ENCODE data around the gene ZKSCAN1. TPM values are rescaled to one million over a fixed set of nuclear protein-coding genes. Genes with fewer than 3 reads are reported as not detected.

ZKSCAN1 gene
- total RNA-seq, 1 experiment from 2014 or later, result 29.8 TPM

DNA sequence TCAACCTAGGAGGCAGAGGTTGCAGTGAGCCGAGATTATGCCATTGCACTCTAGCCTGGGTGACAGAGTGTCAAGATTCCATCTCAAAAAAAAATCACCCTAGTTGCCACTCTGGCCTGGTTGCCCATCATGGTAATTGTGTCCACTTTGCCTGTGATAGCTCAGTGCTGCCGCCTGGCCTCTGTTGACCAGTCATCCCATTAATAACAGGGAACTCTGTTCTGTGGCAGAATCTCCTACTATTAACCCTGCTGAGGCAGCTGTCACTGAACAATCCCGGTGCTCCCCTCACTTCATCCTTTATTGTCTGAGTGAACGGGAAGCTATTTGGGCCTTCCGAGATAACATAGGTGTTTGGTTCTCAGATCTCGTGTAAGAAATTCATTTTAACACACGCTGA is 51.6 kb downstream of the ZKSCAN1 start:
- Histone ChIP-seq H4K20me1 (ENCODE audit: control insufficient read depth, insufficient read depth, insufficient read length) (no peaks in the 10 kb centered on the region), H3K56ac (ENCODE audit: insufficient read length, low read depth, low read length) (no peak overlapping the region), H4K5ac (ENCODE audit: insufficient read length, low read depth, low read length) (no peak overlapping the region), H4K8ac (replicated peaks; ENCODE audit: insufficient read length, low read depth, low read length) (no peak overlapping the region), H4K91ac (ENCODE audit: insufficient read length, low read depth, low read length) (no peak overlapping the region), H2AFZ (ENCODE audit: low read length) (no peak overlapping the region), H3K27me3 (ENCODE audit: insufficient read depth, low read length) (no peaks in the 10 kb centered on the region), H3K23ac (ENCODE audit: insufficient read length, low read depth, low read length) (no peak overlapping the region), H2BK15ac (ENCODE audit: low read depth, low read length) (no peak overlapping the region), H3K4ac (ENCODE audit: low read depth, low read length) (no peak overlapping the region), H3K27ac (ENCODE audit: insufficient read length, low read depth, low read length) (no peak overlapping the region), H3K18ac (ENCODE audit: insufficient read length, low read depth, low read length) (no peak overlapping the region), H3K4me2 (ENCODE audit: insufficient read depth, insufficient read length, low read length) (no peak overlapping the region), H2BK120ac (ENCODE audit: low read depth, low read length, poor library complexity, severe bottlenecking) (no peak overlapping the region), H2BK20ac (ENCODE audit: low read depth, low read length, poor library complexity, severe bottlenecking) (no peak overlapping the region), H3K4me1 (ENCODE audit: insufficient read depth, low read length) (no peaks in the 10 kb centered on the region), H3K79me1 (ENCODE audit: insufficient read depth, low read depth, low read length, poor library complexity, severe bottlenecking) (no peaks in the 10 kb centered on the region), H2BK5ac (ENCODE audit: insufficient read length, low read length) (no peak overlapping the region), H2BK12ac (ENCODE audit: insufficient read length, low read depth, low read length) (no peak overlapping the region), H3K23me2 (ENCODE audit: insufficient read length, low read depth, low read length, poor library complexity, severe bottlenecking) (no peaks in the 10 kb centered on the region), H3K9ac (ENCODE audit: extremely low read depth, insufficient read length, low read length) (no peak overlapping the region), H3K79me2 (ENCODE audit: insufficient read depth, low read length) (no peaks in the 10 kb centered on the region; the same call in 1 of the 2 replicates), H2AK5ac (ENCODE audit: insufficient read length, low read length) (no peak overlapping the region), H3T11ph (ENCODE audit: low read length) (no peak overlapping the region), H3K14ac (ENCODE audit: insufficient read depth, low read length) (no peak overlapping the region), H3K9me3 (ENCODE audit: control insufficient read depth, low read depth, low read length) (peaks cover 24% of the 10 kb centered on the region)
- H3K27me3 Mint-ChIP-seq (ENCODE audit: low read depth), result peaks cover 5% of the 10 kb centered on the region; the same call in 1 of the 2 replicates
- DNase-seq, result peak; percentile 36
- peaks cover 52 to 87% (median 68%) of the 10 kb centered on the region in 3 experiments for H3K36me3 Mint-ChIP-seq (ENCODE audit: insufficient read depth in 1 of 3, low read depth in 3 of 3)
- no peak overlapping the region; a peak in 1 of 7 replicates for H3K27ac Mint-ChIP-seq
- H3K4me1 Mint-ChIP-seq, result no peaks in the 10 kb centered on the region
- WGBS (ENCODE audit: extremely low coverage, insufficient read length, low lambda C conversion rate), result no CpG with 5 or more reads among the region's 7 CpGs
- peaks cover 26% of the 10 kb centered on the region in 2 experiments for H3K9me3 Mint-ChIP-seq
- no peak overlapping the region; a peak in 1 of 5 replicates for H3K4me3 Mint-ChIP-seq
- TF ChIP-seq, protein P1, sequence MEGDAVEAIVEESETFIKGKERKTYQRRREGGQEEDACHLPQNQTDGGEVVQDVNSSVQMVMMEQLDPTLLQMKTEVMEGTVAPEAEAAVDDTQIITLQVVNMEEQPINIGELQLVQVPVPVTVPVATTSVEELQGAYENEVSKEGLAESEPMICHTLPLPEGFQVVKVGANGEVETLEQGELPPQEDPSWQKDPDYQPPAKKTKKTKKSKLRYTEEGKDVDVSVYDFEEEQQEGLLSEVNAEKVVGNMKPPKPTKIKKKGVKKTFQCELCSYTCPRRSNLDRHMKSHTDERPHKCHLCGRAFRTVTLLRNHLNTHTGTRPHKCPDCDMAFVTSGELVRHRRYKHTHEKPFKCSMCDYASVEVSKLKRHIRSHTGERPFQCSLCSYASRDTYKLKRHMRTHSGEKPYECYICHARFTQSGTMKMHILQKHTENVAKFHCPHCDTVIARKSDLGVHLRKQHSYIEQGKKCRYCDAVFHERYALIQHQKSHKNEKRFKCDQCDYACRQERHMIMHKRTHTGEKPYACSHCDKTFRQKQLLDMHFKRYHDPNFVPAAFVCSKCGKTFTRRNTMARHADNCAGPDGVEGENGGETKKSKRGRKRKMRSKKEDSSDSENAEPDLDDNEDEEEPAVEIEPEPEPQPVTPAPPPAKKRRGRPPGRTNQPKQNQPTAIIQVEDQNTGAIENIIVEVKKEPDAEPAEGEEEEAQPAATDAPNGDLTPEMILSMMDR (conservative IDR thresholded peaks at IDR 0.05), result no peak; the same call in 2 of the 3 replicates

Data from H9 (cell line).